Common myeloid progenitor, CD34-positive (primary cell): ENCODE measurements around the gene ANGPTL2.

Source experiments
- CTCF ChIA-PET: fragments of 350-600 bp; sonication (Branson Sonifier 250); formaldehyde crosslinking; loops from one replicate; lab custom pipeline; 2021; ENCODE audit warnings: antibody characterized with exemption; lab: Charles Lee
- POLR2A ChIA-PET: fragments of 350-600 bp; sonication (Branson Sonifier 250); formaldehyde crosslinking; loops from one replicate; lab custom pipeline; 2021; ENCODE audit warnings: antibody characterized with exemption; lab: Charles Lee
- DNase-seq, 3 donors: peaks; one replicate each; pipeline versions ENCODE4 v3.0.0 to v3.0.0-alpha.2; 2013
- H3K27ac ChIP-seq, 2 experiments: 1 replicate in 1 of 2; 2 replicates in 1 of 2; pipeline ENCODE4 v1.7.0; 2013; ENCODE audit warnings: inconsistent platforms in 2 of 2, low read length in 2 of 2, mild to moderate bottlenecking in 2 of 2, low read depth in 1 of 2, moderate library complexity in 1 of 2; ENCODE audit not compliant: severe bottlenecking in 2 of 2, insufficient read depth in 1 of 2, poor library complexity in 1 of 2
- H3K27me3 ChIP-seq, 5 experiments: replicated peaks in 2 of 5; 1 replicate in 3 of 5; 2 replicates in 2 of 5; pipeline versions ENCODE4 v1.6.1 to v1.7.0; 2013; ENCODE audit warnings: low read length in 4 of 5, mild to moderate bottlenecking in 2 of 5, moderate library complexity in 2 of 5, inconsistent platforms in 1 of 5; ENCODE audit not compliant: insufficient read depth in 5 of 5, control insufficient read depth in 4 of 5
- H3K36me3 ChIP-seq, 4 experiments: 1 replicate in 2 of 4; 2 replicates in 2 of 4; pipeline versions ENCODE4 v1.6.1 to v1.7.0; 2013; ENCODE audit warnings: low read length in 3 of 4, control low read depth in 1 of 4, mild to moderate bottlenecking in 1 of 4; ENCODE audit not compliant: control insufficient read depth in 4 of 4, insufficient read depth in 4 of 4
- H3K4me1 ChIP-seq, 4 experiments: 1 replicate in 3 of 4; 2 replicates in 1 of 4; pipeline versions ENCODE4 v1.6.1 to v1.7.1; 2013; ENCODE audit warnings: low read length in 3 of 4, mild to moderate bottlenecking in 3 of 4, control low read depth in 1 of 4, inconsistent platforms in 1 of 4, moderate library complexity in 1 of 4; ENCODE audit not compliant: control insufficient read depth in 4 of 4, insufficient read depth in 4 of 4; ENCODE audit errors: control extremely low read depth in 1 of 4
- H3K4me3 ChIP-seq, 7 experiments: 1 replicate in 4 of 7; 2 replicates in 3 of 7; pipeline versions ENCODE4 v1.5.1 to v1.7.0; 2013; ENCODE audit warnings: mild to moderate bottlenecking in 7 of 7, low read length in 6 of 7, moderate library complexity in 6 of 7, inconsistent platforms in 2 of 7, low read depth in 2 of 7, control low read depth in 1 of 7; ENCODE audit not compliant: insufficient read depth in 4 of 7, control insufficient read depth in 1 of 7; ENCODE audit errors: extremely low read depth in 1 of 7
- H3K9me3 ChIP-seq, 5 experiments: 1 replicate in 4 of 5; 2 replicates in 1 of 5; pipeline versions ENCODE4 v1.6.1 to v1.7.1; 2013; ENCODE audit warnings: low read length in 4 of 5, mild to moderate bottlenecking in 2 of 5, inconsistent platforms in 1 of 5, low read depth in 1 of 5, moderate library complexity in 1 of 5; ENCODE audit not compliant: control insufficient read depth in 4 of 5, insufficient read depth in 2 of 5; ENCODE audit errors: control extremely low read depth in 1 of 5
- WGBS: methylation state at CpG from one replicate; pipeline ENCODE4 v1.1.5; 2013; ENCODE audit not compliant: insufficient coverage; 5-methylcytosine and 5-hydroxymethylcytosine counted together

The ANGPTL2 gene

DNA sequence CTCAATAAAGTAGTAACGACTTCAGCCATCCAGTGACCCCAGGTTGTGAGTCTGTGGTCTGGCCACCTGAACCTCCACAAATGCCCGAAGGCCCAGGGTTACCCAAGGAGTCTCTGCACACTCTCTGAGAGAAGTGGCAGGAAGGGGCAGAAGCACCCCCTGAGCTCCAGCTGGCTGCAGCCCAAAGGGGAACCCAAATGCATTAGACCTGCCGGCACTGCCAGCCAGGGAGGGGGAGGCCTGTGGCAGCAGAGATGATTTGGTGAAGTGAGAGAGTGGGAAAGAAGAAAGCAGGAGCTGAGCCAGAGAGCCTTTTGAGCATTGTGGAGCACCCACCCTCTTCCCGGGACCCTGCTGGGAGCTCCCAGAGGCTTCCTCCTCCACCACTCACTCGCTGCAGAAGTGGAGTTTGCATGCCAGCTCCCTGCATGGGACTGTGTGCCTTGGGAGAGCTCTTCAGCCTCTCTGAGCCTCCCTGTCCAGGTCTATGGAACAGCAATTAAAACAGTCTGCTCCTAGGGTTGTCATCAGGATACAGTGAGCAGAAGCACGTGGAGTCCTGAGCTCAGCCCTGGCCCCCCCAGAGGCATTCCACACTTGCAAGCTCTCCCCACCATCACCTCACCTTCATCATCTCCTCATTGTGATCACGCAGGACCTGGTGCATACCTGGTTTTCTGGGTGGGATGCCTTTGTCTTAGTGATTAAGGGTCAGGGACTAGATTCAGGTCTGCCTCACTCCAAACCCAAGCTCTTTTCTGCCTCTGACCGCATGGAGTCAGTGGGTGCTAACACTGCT is 13.8 kb upstream of the ANGPTL2 start:
- H3K4me1 ChIP-seq, result no peaks in the 10 kb centered on the region
- POLR2A ChIA-PET, result no interaction called here
- no peak for DNase-seq
- CTCF ChIA-PET, result no interaction called here
- no peaks in the 10 kb centered on the region for H3K36me3 ChIP-seq
- 93% methylated on average over 7 of the region's 8 CpGs for WGBS
- peaks cover 0 to 6% (median 0%) of the 10 kb centered on the region in 5 experiments for H3K27me3 ChIP-seq
- H3K27ac ChIP-seq, result no peak overlapping the region
- H3K4me3 ChIP-seq, result no peak overlapping the region
- no peaks in the 10 kb centered on the region for H3K9me3 ChIP-seq

- no peaks in the 10 kb centered on the region for H3K36me3 ChIP-seq
- POLR2A ChIA-PET, result no interaction called here
- no peak for DNase-seq
- no peak overlapping the region for H3K4me3 ChIP-seq
- no peaks in the 10 kb centered on the region for H3K4me1 ChIP-seq
- H3K27ac ChIP-seq, result no peak overlapping the region
- WGBS, result 100% methylated on average over 2 of the region's 4 CpGs
- H3K9me3 ChIP-seq, result no peaks in the 10 kb centered on the region
- CTCF ChIA-PET, result interaction anchor here (1.1 kb wide), 1 partner anchor 170 kb away, joined by 3 read pairs; no protein-coding TSS in a partner anchor
- peaks cover 0 to 6% (median 0%) of the 10 kb centered on the region in 5 experiments for H3K27me3 ChIP-seq
Measured at GRCh38 chr9:127135056-127135745, 12.8 kb upstream of the ANGPTL2 start.

- WGBS, result 92% methylated on average over 10 of the region's 13 CpGs
- H3K27ac ChIP-seq, result no peak overlapping the region
- no peak for DNase-seq
- H3K4me3 ChIP-seq, result no peak overlapping the region
- CTCF ChIA-PET, result interaction anchor here (0.7 kb wide), 1 partner anchor 234 kb away, joined by 3 read pairs; no protein-coding TSS in a partner anchor
- H3K36me3 ChIP-seq, result no peaks in the 10 kb centered on the region
- H3K4me1 ChIP-seq, result no peaks in the 10 kb centered on the region
- H3K9me3 ChIP-seq, result no peaks in the 10 kb centered on the region
- peaks cover 0 to 8% (median 0%) of the 10 kb centered on the region in 5 experiments for H3K27me3 ChIP-seq
- POLR2A ChIA-PET, result interaction anchor here (0.7 kb wide), 1 partner anchor 51 kb away, joined by 3 read pairs; no protein-coding TSS in a partner anchor
Measured at GRCh38 chr9:127133739-127134167, 11.3 kb upstream of the ANGPTL2 start.

GRCh38 chr9:127132921-127133647 is 10.6 kb upstream of the ANGPTL2 start:
- no peak for DNase-seq
- H3K4me3 ChIP-seq, result no peak overlapping the region

DNA sequence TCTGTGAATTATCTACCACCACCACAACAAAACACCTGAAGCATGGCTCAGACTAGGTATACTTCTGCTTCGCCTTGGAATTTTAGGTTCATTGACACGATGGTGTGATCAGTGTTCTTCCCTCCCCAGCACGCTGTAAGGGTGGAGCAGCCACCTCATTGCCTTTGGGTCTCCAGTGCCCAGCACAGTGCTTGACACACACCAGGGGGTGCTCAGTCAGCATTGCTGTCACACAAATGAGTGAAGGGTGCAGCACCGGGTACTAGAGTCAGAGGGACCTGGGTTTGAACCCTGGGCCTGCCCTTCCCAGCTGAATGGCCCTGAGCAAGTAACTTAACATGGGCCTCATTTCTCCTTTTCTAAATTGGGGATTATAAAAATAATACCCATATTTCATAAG is 9.9 kb upstream of the ANGPTL2 start:
- DNase-seq, result no peak
- Histone ChIP-seq H3K9me3 (no peaks in the 10 kb centered on the region), H3K27me3 (peaks cover 0 to 6% (median 1%) of the 10 kb centered on the region in 5 experiments), H3K36me3 (no peaks in the 10 kb centered on the region), H3K27ac (no peak overlapping the region), H3K4me1 (no peaks in the 10 kb centered on the region), H3K4me3 (no peak overlapping the region)
- 100% methylated on average over 3 of the region's 4 CpGs for WGBS
- ChIA-PET CTCF (no interaction called here), POLR2A (no interaction called here)

More at GRCh38 chr9:127132921-127133647, 10.6 kb upstream of the ANGPTL2 start:
- H3K36me3 ChIP-seq, result no peaks in the 10 kb centered on the region
- peaks cover 0 to 6% (median 0%) of the 10 kb centered on the region in 5 experiments for H3K27me3 ChIP-seq
- no peaks in the 10 kb centered on the region for H3K4me1 ChIP-seq
- WGBS, result 95% methylated on average over 6 of the region's 15 CpGs
- CTCF ChIA-PET, result no interaction called here
- POLR2A ChIA-PET, result interaction anchor here (0.7 kb wide), 1 partner anchor 51 kb away, joined by 3 read pairs; no protein-coding TSS in a partner anchor
- no peaks in the 10 kb centered on the region for H3K9me3 ChIP-seq
- no peak overlapping the region for H3K27ac ChIP-seq

- H3K27ac ChIP-seq, result no peak overlapping the region
- CTCF ChIA-PET, result no interaction called here
- H3K27me3 ChIP-seq, result peaks cover 0 to 5% (median 3%) of the 10 kb centered on the region in 5 experiments
- H3K4me1 ChIP-seq, result no peaks in the 10 kb centered on the region
- POLR2A ChIA-PET, result no interaction called here
- H3K9me3 ChIP-seq, result no peaks in the 10 kb centered on the region
- H3K4me3 ChIP-seq, result no peak overlapping the region
- WGBS, result 78% methylated on average over 5 of the region's 6 CpGs
- no peaks in the 10 kb centered on the region for H3K36me3 ChIP-seq
- no peak for DNase-seq
Measured at GRCh38 chr9:127131871-127132270, 9.4 kb upstream of the ANGPTL2 start.
